Right atrium auricular region (tissue), 2 donors: ENCODE data around the gene IL26. TPM values are rescaled to one million over a fixed set of nuclear protein-coding genes. Genes with fewer than 3 reads are reported as not detected.
"Not testable (repeated sequence)": the region's sequence is repeated elsewhere in the genome, so short reads cannot be mapped to it uniquely, and the experiment has no call there.

Experiments used
- DNase-seq: peaks from one replicate; pipeline ENCODE4 v3.0.0-alpha.2; 2019; ENCODE audit warnings: low spot score
- H3K27ac ChIP-seq, 2 donors: fragments of 200-600 bp; sonication (generic); 1 replicate in 1 of 2; 2 replicates in 1 of 2; pipeline ENCODE4 v1.5.1; 2016 to 2019
- H3K27me3 ChIP-seq, 2 donors: fragments of 200-600 bp; sonication (generic); one replicate each; pipeline versions ENCODE4 v1.5.1 to v1.6.0; 2017 to 2019
- H3K36me3 ChIP-seq: fragments of 200-600 bp; sonication (generic); one replicate; pipeline ENCODE4 v1.5.1; 2016
- H3K4me1 ChIP-seq, 2 donors: fragments of 200-600 bp; sonication (generic); one replicate each; pipeline versions ENCODE4 v1.5.1 to v1.6.0; 2017 to 2019
- H3K4me3 ChIP-seq, 2 donors: fragments of 200-600 bp; sonication (generic); 1 replicate in 1 of 2; 2 replicates in 1 of 2; pipeline ENCODE4 v1.5.1; 2017 to 2019; ENCODE audit warnings: mild to moderate bottlenecking in 1 of 2, moderate library complexity in 1 of 2
- H3K9me3 ChIP-seq, 2 donors: fragments of 200-600 bp; sonication (generic); one replicate each; pipeline ENCODE4 v1.5.1; 2019
- total RNA-seq, 2 donors: library from RNA; depleted of rRNA; stranded (reverse); fragments of >200 nt; gene quantifications; one replicate each; pipeline ENCODE4 v1.1.0, GENCODE V29; 2016
- TF ChIP-seq, protein P1 (sequence below), 2 donors: fragments of 200-600 bp; sonication (generic); IDR thresholded peaks; one replicate each; pipeline ENCODE4 v1.5.1; 2019; ENCODE audit warnings: antibody characterized with exemption in 2 of 2

The IL26 gene
- total RNA-seq, 2 donors from 2014 or later: not detected

- Histone ChIP-seq H3K9me3 (no peaks in the 10 kb centered on the region), H3K27me3 (no peaks in the 10 kb centered on the region), H3K36me3 (no peaks in the 10 kb centered on the region), H3K27ac (no peak overlapping the region), H3K4me1 (no peaks in the 10 kb centered on the region), H3K4me3 (no peak overlapping the region)
- TF ChIP-seq, protein P1, sequence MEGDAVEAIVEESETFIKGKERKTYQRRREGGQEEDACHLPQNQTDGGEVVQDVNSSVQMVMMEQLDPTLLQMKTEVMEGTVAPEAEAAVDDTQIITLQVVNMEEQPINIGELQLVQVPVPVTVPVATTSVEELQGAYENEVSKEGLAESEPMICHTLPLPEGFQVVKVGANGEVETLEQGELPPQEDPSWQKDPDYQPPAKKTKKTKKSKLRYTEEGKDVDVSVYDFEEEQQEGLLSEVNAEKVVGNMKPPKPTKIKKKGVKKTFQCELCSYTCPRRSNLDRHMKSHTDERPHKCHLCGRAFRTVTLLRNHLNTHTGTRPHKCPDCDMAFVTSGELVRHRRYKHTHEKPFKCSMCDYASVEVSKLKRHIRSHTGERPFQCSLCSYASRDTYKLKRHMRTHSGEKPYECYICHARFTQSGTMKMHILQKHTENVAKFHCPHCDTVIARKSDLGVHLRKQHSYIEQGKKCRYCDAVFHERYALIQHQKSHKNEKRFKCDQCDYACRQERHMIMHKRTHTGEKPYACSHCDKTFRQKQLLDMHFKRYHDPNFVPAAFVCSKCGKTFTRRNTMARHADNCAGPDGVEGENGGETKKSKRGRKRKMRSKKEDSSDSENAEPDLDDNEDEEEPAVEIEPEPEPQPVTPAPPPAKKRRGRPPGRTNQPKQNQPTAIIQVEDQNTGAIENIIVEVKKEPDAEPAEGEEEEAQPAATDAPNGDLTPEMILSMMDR (IDR thresholded peaks at IDR 0.05): no peak
- DNase-seq: no peak
Measured at GRCh38 chr12:68178184-68178583, 47.4 kb downstream of the IL26 start.

DNA sequence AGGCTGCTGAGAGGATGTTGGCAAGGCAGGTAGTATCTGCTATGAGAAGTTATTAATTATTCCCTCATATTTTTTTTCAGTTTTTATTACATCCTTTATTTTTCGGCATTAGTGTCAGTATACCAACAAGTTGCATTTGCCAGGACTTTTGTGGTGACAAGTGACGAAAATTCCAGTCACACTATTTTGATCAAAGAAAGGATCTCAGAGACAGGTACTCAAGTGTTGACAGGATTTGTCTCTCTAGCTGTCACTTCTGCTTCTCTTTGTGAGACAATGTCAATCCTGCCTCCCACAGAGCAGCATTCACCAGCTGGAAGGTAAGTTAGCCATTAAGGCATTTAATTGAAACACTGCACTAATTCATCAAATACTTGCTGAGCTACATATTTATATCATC lies 48.0 kb downstream of the IL26 start:
- Histone ChIP-seq H3K9me3 (no peaks in the 10 kb centered on the region), H3K4me3 (no peak overlapping the region), H3K27me3 (no peaks in the 10 kb centered on the region), H3K36me3 (no peaks in the 10 kb centered on the region), H3K4me1 (no peaks in the 10 kb centered on the region), H3K27ac (no peak overlapping the region)
- DNase-seq: no peak
- TF ChIP-seq, protein P1 (IDR thresholded peaks at IDR 0.05): no peak

- no peaks in the 10 kb centered on the region for H3K36me3 ChIP-seq
- H3K4me3 ChIP-seq: no peak overlapping the region
- no peaks in the 10 kb centered on the region for H3K4me1 ChIP-seq
- TF ChIP-seq, protein P1 (IDR thresholded peaks at IDR 0.05): no peak
- no peaks in the 10 kb centered on the region for H3K27me3 ChIP-seq
- no peaks in the 10 kb centered on the region for H3K9me3 ChIP-seq
- no peak overlapping the region for H3K27ac ChIP-seq
- no peak for DNase-seq
Measured at GRCh38 chr12:68176257-68176656, 49.4 kb downstream of the IL26 start.

- TF ChIP-seq, protein P1 (IDR thresholded peaks at IDR 0.05): no peak
- Histone ChIP-seq H3K27ac (no peak overlapping the region), H3K4me3 (no peak overlapping the region), H3K27me3 (no peaks in the 10 kb centered on the region), H3K36me3 (no peaks in the 10 kb centered on the region), H3K9me3 (no peaks in the 10 kb centered on the region), H3K4me1 (no peaks in the 10 kb centered on the region)
- no peak for DNase-seq
Measured at GRCh38 chr12:68175557-68176061, 50.0 kb downstream of the IL26 start.

GRCh38 chr12:68174761-68175160 lies 50.8 kb downstream of the IL26 start:
- not testable (repeated sequence) for H3K9me3 ChIP-seq, H3K4me3 ChIP-seq, H3K27me3 ChIP-seq, H3K27ac ChIP-seq, H3K36me3 ChIP-seq, DNase-seq, H3K4me1 ChIP-seq

GRCh38 chr12:68173792-68174191 lies 51.8 kb downstream of the IL26 start:
- no peak for DNase-seq
- H3K27me3 ChIP-seq: no peaks in the 10 kb centered on the region
- H3K9me3 ChIP-seq: no peaks in the 10 kb centered on the region

More at GRCh38 chr12:68173792-68174191, 51.8 kb downstream of the IL26 start:
- no peak overlapping the region for H3K27ac ChIP-seq
- H3K36me3 ChIP-seq: no peaks in the 10 kb centered on the region
- TF ChIP-seq, protein P1 (IDR thresholded peaks at IDR 0.05): no peak
- H3K4me1 ChIP-seq: no peaks in the 10 kb centered on the region
- no peak overlapping the region for H3K4me3 ChIP-seq
